GM18511 (cell line): ENCODE results near the gene ZNF892.
"Not testable (repeated sequence)": the region's sequence is repeated elsewhere in the genome, so short reads cannot be mapped to it uniquely, and the experiment has no call there.

Experiments used
- ATAC-seq: cut with Tn5 transposase; IDR thresholded peaks from one replicate; pipeline ENCODE4 v1.9.1; 2021; ENCODE audit warnings: mild to moderate bottlenecking, moderate library complexity; ENCODE audit not compliant: unreplicated experiment

The ZNF892 gene

GRCh38 chr2:95225658-95226057 is 18.3 kb downstream of the ZNF892 start:
- ATAC-seq, result no peak

GRCh38 chr2:95231723-95232122 is 24.4 kb downstream of the ZNF892 start:
- ATAC-seq, result no peak

GRCh38 chr2:95232232-95232631 is 24.9 kb downstream of the ZNF892 start:
- ATAC-seq, result no peak

- no peak for ATAC-seq
Observed at GRCh38 chr2:95234286-95234785, 27.0 kb downstream of the ZNF892 start.

GRCh38 chr2:95234816-95235215 is 27.5 kb downstream of the ZNF892 start:
- no peak for ATAC-seq

- ATAC-seq, result no peak
Observed at GRCh38 chr2:95238131-95238530, 30.8 kb downstream of the ZNF892 start.

GRCh38 chr2:95240091-95240490 is 32.8 kb downstream of the ZNF892 start:
- no peak for ATAC-seq

GRCh38 chr2:95240556-95240955 is 33.2 kb downstream of the ZNF892 start:
- no peak for ATAC-seq

- not testable (repeated sequence) for ATAC-seq
Observed at GRCh38 chr2:95242084-95242483, 34.8 kb downstream of the ZNF892 start.
